Measurements from ENCODE around the gene ENTPD2.
"Not testable (repeated sequence)": the region's sequence is repeated elsewhere in the genome, so short reads cannot be mapped to it uniquely, and the experiment has no call there.

ENTPD2 gene

DNA sequence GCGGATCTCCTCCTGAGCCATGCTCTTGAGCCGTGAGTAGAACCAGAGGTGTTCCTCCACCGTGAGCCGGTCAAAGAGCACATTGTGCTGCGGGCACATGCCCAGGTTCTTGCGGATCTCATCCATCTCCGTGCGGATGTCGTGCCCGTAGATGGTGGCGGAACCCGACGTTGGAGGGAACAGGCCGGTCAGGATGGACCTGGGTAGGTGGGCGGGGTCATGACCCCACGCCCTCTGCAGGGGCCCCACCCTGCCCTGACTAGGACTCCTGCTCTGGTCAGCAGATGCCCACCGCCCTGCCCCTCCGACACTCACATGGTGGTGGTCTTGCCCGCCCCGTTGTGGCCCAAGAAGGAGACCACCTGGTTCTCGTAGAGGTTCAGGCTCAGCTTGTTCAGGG, 37.9 kb downstream of the ENTPD2 start:
- DNase-seq (ENCODE audit: low spot score): no peak

DNA sequence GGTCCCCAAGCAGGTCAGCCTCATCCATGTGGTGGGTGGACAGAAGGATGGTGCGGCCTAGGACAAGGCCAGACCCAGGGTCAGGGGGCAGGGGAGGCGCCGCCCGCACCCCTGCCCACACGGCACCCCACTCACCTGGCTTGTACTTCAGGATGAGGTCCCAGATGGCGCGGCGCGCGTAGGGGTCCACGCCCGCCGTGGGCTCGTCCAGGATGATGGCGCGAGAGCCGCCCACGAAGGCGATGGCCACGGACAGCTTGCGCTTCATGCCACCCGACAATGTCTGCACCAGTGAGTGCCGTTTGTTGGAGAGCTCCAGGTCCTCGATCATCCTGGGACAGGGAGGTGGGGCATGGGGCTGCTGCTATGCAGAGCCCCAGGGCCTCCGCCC, 38.3 kb downstream of the ENTPD2 start:
- DNase-seq (ENCODE audit: low spot score): no peak

DNA sequence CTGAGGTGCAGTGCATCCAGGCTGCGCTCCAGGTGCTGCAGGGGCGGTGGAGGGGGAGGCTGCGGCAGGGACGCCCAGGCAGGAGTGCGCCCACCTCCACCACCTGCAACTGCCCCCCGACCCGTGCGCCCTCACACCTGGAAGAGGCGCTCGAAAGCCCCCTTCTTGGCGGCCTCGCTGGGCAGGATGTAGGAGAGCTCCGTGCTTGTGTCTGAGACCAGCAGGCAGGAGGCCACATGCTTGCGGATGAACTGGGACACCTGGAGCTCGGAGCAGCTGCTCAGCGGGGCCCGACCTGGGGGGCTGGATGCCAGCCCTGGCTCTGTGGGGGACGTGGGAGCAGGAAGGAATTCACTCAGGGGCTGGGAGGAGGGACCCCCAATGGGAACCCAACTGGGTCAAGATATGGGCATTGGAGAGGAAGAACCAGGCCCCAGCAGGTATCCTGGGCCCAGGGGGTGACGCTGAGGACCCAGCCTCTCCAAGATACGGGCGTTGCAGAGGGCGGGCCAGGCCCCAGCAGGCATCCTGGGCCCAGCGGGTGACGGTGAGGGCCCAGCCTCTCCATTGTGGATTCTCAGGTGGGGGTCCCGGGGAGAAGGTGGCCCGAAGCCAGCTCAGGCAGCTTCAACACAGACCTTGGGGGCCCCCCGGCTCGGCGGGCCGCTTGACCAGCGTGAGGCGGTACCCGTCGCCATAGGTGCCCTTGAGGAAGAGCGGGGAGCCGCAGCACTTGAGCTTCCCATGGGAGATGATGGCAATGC, 38.9 kb downstream of the ENTPD2 start:
- no peak for DNase-seq (ENCODE audit: low spot score)

DNA sequence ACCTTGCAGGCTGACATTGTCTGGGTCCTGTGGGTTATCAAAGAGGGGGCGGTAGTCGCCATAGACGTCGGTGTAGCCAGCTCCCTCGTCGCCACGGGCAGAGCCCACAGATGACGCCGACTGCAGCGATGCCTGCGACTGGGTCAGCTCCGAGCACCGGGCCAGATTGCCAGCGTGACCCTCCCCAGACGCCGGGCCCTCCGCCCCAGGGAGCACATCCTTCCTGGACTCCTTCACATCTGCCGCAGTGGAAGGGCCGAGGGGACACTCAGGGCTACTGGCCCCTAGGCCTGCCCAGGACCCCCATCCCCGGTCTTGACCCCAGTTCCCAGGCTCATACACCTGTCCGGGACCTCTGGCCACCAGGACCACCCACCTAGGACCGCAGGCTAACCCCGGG, 39.7 kb downstream of the ENTPD2 start:
- DNase-seq (ENCODE audit: low spot score): no peak

- no peak for DNase-seq (ENCODE audit: low spot score)
These were observed 40.3 kb downstream of the ENTPD2 start for GRCh38 chr9:137013571-137013940.

GRCh38 chr9:137012694-137013570, 40.9 kb downstream of the ENTPD2 start:
- DNase-seq (ENCODE audit: low spot score): no peak

DNA sequence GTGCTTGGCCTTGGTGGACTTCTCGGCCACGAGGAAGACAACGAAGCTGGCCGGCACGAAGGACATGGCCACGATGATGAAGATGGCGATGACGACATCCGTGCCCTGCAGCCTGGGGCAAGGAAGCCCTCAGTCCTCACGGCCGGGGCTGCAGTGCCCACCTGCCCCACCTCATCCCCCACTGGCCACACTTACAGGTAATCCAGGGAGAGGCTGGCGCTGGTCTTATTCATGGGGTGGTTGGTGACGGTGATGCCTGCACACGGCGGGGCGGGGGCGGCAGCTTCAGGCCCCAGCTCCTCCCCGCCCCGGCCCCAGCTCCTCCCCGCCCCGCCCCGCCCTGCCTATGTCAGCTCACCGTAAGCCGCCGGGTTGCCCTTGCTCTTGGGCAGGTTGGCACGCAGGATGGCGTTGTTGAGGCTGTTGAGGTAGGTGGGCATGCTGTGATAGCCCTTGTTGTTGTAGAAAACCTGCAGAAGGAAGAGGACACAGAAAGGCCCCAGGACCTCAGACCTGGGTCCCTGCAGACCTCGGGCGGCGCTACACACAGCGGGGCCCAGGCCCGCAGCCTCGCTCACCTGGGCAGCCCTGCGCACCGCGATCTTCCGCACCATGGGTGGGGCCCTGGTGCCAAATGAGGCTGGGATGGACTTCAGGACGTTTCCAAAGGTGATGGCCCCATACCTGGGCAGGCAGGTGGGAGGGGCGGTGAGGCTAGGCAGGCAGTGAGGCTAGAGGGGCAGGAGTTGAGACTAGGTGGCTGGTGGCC, 41.8 kb downstream of the ENTPD2 start:
- no peak for DNase-seq (ENCODE audit: low spot score)

- DNase-seq (ENCODE audit: low spot score): no peak
These were observed 42.7 kb downstream of the ENTPD2 start for GRCh38 chr9:137011156-137011555.

DNA sequence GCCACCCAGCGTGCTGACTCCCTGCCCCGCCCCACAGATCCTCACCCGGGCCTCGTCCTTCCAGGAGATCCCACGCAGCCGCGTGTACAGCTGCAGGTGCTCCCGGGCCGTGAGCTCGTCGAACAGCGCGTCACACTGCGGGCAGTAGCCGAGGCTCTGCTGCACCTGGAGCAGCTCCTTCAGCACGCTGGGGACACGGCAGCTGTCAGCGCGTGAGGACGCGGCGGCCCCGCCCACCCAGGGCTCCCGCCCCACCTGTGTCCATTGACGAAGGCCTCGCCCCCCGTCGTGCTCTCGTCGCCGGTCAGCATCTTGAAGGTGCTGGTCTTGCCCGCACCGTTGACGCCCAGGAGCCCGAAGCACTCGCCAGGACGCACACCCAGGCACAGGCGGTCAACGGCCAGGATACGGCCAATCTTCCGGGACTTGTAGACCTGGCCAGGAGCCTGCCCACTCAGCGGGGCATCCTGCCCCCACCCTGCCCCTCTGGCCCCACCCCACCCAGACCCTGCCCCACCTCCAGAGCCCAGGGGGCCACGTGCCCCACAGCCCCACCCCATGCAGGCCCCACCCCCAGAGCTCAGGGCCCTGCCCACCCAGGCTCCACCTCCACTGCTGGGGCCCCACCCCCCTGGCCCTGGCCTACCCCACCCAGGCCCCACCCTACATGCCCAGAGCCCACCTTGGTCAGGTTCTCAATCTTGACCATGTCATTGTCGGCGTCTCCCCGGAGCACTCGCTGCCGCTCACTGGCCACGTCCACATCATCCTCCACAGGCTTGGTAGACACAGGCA, 43.7 kb downstream of the ENTPD2 start:
- DNase-seq (ENCODE audit: low spot score): no peak

DNA sequence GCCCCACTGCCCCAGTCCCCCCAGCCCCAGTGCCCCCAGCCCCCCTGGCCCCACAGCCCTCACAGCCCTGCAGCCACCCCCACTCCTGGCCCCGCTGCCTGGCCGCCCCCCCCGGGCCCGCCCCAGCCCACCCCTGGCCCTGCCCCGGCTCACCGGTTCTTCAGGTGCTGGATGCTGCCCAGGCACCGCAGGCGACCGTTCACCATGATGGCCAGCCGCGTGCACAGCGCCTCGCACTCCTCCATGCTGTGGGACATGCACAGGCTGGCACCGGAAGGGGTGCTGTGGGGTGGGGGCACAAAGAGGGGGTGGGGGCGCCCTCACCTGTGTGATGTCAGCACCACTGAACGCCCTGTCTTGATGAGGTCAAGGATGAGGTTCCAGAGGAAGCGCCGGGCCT, 44.6 kb downstream of the ENTPD2 start:
- DNase-seq (ENCODE audit: low spot score): no peak

DNA sequence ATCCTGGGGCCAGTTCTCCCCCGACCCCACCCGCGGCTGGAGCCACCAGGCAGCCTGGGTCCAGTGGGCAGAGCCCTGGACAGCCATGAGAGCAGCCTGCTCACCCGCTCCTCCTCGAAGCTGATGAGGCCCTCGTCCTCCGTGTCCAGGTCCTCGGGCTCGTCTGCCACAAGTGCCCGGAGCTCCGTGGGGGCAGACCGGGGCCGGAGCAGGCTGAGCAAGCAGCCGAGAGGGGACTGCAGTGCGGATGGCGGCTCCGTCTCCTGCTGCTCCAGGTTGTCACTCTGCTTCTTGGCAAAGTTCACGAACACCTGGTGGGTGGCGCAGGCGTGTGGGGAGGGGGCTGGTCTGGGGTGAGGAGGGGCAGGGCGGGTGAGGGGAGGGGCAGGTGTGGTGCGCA, 45.5 kb downstream of the ENTPD2 start:
- DNase-seq (ENCODE audit: low spot score): no peak

GRCh38 chr9:137007816-137008270, 46.0 kb downstream of the ENTPD2 start:
- no peak for DNase-seq (ENCODE audit: low spot score)

DNA sequence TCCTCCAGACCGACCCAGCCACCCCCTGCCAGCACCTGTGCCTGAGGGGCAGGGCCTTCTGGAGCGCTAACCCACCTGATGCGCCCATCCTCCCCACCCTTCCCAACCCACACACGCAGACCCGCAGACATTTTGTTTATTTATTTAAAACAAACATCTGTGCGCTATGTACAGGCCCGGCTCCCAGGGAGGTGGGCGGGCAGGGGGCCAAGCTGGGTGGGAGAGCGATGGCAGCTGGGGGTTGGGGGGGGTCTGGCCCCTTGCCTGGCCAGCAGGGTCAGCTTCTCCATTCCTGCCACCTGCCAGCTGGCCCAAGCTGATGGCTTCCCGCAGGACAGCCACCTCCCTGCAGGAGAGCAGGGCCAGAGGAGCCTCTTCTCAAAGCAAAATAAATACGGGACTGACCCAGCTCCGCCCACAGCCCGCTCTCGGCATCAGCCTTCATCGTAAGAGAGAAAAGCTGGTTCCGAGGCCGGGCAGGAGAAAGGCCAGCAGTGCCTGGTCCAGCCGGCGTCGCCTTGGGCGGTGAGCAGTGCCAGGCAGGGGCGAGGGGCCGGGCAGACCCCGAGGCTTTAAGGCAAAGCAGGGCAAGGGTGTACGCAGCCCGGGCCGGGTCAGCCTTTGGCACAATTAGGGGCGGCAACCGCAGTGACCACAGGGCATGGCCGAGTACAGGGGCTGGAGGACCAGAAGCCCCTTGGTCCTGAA, 46.6 kb downstream of the ENTPD2 start:
- DNase-seq (ENCODE audit: low spot score): no peak

GRCh38 chr9:137006116-137007003, 47.5 kb downstream of the ENTPD2 start:
- DNase-seq (ENCODE audit: low spot score): no peak

DNA sequence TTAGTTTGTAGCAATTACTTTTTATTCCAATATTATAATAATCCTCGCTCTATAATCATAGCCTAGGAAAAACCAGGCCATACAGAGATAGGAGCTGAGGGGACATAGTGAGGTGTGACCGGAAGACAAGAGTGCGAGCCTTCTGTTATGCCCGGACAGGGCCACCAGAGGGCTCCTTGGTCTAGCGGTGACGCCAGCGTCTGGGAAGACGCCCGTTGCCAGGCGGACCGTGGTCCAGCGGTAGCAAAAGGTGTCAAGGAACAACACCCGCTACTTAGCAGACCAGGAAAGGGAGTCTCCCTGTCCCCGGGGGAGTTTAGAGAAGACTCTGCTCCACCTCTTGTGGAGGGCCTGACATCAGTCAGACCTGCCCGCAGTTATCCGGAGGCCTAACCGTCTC, 49.6 kb downstream of the ENTPD2 start:
- DNase-seq (ENCODE audit: low spot score): not testable (repeated sequence)

DNA sequence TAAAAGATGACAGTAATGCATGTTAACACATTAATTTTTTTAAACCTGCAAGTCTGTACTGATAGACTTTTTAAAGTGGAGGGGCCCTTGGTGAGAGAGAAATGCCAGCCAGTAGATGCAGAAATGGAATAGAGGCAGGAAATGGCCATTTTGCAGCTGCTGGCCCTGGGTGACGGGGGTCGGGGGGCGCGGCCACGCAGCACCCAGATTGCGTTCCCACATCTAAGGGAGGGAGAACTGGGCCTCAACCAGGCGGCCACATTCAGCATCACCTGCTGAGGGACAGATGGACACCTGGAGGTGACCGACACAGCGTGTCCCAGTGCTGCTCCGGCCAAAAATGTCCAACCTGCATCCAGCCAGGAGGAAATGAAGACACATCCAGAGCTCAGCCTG, 51.2 kb downstream of the ENTPD2 start:
- no peak for DNase-seq (ENCODE audit: low spot score)

DNA sequence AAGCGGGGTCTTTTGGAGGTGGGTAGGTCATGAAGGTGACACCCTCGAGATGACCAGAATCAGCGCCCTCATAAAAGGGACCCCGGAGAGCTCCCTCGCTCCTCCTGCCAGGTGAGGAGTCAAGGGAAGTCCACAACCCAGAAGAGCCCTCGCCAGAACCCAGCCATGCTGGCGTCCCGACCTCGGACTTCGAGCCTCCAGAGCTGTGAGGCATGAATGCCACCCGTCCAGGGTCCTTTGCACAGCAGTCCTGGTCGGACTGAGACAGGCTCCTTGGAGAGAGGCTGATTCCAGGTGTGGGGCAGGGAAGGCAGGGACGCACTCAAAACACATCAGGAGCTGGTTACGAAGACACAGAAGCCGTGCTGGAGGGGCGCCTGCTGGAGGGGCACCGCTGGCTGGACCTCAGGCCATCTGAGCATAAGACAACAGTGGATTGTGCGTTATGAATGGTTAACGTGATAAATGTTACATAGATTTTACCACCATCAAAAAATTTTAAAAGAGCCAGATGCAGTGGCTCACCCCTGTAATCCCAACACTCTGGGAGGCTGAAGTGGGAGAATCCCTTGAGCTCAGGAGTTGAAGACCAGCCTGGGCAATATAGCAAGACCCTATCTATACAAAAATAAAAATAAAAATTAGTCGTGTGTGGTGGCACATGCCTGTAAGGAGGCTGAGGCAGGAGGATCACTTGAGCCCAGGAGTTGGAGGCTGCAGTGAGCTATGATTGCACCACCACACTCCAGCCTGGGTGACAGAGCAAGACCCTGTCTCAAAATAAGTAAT, 51.8 kb downstream of the ENTPD2 start:
- DNase-seq (ENCODE audit: low spot score): no peak

DNA sequence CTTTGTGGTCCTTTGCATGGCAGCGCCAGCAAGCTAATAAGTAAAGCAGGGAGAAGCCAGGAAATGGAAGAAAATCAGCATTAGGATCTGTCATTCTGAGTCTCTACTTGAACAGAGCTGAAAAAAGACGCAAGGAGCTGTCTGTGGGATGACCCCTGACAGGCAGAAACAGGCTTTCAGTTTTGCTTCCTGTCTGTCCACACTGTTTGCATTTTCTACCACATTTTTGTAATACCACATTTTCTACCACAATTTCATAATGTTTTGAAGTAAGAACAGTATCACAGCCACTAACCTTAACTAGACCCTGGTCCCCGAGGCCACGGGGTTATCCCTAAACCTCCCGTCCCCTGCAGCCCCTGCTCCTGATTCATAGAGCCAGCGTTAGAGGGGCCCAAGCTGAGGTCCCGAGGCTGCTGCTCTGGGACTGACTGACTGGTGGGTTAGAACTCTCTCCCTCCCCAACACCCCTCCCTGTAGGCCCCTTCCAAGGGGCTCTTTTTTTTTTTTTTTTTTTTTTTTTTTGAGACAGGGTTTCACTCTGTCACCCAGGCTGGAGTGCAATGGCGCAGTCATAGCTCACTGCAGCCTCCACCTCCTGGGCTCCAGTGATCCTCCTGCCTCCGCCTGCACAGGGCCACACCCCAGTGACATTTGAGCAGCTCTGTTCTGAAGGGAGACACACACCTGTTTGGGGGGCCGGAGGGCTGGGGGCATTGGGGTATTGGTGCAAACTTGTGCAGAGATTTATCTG, 53.5 kb downstream of the ENTPD2 start:
- DNase-seq (ENCODE audit: low spot score): peak; percentile 53
